GM21737 (cell line): ENCODE results near the gene MS4A15.
"Not testable (repeated sequence)": the region's sequence is repeated elsewhere in the genome, so short reads cannot be mapped to it uniquely, and the experiment has no call there.

Experiments
- ATAC-seq: cut with Tn5 transposase; IDR thresholded peaks from one replicate; pipeline ENCODE4 v1.9.1; 2021; ENCODE audit warnings: mild to moderate bottlenecking, moderate library complexity; ENCODE audit not compliant: unreplicated experiment

The MS4A15 gene

DNA sequence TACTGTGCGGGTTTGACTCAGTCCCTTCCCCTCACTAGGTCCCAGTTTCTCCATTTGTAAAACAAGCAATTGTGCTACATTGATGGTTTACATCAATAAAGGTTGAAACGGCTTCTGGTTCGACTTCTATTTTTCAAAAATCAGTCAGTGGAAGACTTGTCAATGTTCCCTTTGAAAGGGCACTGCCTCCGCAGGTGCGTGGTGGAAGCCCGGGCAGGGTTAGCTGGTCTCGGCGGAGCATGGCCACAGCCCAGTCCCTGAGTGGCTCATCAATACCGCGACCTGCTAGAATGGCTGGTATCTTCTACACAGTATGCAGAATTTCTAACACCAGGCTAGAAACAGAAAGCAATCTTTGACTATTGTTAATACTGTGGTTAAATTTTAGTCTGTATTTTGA, 44.5 kb downstream of the MS4A15 start:
- ATAC-seq = no peak

DNA sequence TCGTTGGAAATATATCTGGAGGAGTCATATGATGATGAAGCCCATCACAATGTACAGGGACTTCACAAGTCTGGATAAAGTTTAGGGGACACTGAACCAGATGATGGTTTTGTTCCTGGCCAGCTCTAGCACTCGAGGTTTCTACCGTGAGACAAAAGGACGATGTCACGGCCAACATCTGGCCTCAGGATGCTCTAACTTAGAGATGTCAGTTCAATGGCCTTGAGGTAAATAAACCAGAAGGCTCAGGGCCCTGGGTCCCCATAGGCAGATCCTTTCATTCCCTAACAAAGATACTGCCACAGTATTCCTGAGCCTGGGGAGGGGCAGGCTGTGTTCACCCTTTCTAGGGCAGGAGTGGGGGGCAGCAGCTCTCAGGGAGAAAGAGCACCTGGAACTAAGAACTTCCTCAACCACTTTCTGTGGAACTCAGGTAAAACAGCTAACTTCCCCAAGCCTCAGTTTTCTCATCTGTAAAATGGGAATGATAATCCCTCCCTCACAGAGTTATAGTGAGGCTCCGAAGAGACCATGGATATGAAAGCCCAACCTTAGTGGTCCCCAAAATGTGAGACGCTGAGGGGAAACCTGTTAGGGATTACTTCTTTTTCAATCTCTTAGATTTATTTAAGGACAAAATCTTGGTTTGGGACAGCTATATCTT, 46.7 kb downstream of the MS4A15 start:
- ATAC-seq = no peak

DNA sequence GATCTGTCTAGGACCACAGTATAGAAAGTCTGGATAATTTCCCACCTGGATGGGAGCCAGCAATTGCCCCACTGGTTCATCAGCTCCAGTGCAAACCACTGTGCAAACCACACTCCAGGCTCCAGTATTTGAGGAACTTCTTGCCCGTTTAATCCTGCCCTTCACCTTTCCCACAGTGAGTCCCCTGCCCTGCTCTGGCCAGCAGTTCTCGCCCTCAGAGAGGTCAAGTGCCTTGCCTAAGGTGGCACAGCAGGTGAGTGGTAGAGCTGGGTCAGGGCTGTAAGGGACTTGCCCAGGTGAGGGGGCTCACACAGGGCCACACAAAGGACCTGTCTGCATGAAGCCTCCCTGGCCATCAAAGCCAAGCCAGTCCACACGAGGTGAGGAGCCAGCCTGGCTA, 52.6 kb downstream of the MS4A15 start:
- ATAC-seq = no peak

DNA sequence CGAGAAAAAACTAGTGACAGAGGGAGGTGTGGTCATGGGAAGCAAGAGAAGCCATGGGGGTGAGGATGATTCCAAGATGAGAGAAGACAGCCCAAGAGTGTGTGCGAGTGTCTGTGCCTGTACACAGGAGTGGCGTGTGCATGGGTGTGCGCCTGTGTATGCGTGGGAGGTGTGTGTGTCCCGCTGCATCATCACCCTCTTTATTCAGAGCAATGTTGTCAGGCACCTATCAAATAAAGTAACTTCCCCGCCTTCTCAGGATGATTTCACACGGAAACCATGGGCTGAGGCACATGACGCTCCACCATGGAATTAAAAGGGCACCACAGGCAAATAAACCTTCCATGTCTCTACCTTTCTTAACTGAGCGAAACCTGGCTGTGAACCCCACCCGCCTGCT, 53.0 kb downstream of the MS4A15 start:
- ATAC-seq = no peak

DNA sequence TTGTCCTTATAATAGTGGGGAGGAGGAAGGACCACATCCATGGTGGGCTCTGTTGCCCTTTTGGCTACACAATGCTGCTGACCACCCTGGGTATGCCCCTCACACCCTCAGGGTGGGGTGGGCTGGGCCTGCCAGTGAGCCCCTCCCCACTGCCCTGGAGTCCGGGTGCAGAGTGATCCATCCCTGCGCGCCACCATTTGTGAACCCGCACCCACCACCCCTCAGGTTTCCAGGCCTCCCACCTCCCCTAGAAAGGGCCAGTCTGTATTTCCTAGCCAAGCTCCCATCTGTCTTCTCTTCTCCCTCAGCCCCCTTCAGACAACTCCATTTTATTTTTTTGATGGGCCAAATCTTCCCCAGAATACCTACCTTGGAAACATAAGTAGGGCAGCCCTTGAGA, 53.5 kb downstream of the MS4A15 start:
- no peak for ATAC-seq

DNA sequence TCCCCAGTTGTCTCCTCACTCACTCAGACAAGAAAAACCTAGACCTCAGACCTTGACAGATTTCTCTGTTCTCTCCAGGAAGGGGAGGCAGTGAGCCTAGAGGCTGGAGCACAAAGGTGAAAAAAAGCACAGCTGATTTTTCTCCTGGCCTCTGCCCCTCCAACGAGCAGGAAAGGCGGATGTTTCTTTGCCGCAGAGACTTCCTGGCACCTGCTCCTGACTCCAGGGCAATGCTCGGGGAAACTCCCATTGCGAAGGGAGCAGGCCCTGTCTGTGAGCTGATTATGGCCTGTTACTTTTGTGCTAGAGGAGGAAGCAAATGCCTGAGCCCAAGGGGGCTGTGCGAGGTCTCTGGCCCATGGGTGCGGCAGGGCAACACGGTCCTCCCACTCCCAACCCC, 53.9 kb downstream of the MS4A15 start:
- no peak for ATAC-seq

DNA sequence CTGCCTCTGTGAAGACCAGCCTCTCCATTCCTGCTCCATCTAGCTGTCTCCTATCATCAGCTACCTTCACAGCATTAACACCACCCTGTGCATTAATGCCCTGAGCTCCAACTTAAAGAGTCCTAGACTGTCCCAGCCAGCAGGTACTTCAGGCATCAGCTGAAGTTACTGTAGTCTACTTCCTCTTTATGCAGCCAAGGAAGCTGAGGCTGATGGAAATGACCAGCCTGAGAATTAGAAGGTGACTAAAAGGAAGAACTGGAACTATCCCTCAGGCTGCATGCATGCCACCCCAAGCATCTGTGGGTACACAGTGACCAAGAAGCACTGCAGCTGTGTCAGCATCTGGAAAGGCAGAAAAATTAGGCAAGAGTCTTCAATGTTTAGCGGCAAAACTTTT, 56.7 kb downstream of the MS4A15 start:
- no peak for ATAC-seq

DNA sequence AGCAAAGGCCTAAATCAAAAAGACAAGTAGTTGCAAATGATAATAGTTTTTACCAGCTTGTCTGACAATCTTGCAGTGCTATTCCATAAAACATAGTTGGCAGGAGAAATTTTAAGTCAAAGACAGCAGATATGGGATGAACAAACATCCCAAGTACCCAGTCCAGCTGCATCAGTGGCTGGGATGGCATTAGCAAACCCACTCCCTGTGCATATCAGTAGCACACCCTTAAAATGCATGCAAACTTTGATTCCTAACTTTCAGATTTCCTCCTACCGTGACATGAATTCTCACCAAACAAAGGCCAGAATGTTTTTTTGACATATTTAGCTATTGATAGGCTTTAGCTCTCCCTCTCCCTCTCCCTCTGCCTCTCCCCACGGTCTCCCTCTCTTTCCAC, 57.4 kb downstream of the MS4A15 start:
- no peak for ATAC-seq

DNA sequence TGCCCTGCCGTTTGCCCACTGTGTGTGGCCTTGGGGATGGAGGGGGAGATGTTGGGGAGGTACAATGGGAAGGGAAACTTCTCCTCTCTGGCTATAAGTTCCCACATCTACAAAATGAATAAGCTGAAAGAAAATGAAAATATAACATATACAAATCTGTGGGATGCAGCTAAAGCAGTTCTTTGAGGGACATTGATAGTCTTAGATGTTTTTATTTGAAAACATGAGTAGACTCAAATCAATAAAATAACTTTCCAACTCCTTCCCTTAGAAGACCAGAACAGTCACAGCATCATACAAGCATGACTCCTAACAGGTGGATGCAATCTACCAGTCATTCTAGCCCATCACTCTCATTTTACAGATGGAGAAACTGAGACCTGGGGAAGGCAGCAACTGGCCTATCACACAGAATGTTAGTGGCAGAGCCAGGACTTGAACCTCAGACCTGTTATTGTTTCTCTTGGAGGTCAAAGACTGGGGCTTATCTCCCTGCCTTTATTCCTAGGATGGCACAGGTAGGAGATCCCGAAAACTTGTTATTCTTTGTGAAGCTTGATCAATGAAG, 60.0 kb downstream of the MS4A15 start:
- ATAC-seq = no peak

DNA sequence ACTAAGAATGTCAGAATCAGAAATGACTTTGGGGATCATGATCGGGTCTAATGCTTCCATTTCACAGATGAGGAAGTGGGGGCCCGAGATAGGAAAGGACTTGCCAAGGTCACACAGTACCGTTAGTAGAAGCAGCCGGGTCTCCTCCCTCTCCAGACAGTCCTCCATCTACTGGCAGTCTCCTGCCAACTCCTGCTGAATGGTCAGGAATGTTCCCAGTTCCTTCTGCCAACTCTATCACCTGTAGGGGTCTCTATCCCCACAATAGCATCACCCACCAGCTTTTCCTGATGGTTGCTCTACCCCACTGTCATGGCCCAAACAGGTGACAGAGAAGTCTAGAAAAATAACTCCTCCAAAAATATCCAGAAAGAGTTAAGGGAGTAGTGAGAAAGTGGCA, 61.4 kb downstream of the MS4A15 start:
- ATAC-seq = no peak

DNA sequence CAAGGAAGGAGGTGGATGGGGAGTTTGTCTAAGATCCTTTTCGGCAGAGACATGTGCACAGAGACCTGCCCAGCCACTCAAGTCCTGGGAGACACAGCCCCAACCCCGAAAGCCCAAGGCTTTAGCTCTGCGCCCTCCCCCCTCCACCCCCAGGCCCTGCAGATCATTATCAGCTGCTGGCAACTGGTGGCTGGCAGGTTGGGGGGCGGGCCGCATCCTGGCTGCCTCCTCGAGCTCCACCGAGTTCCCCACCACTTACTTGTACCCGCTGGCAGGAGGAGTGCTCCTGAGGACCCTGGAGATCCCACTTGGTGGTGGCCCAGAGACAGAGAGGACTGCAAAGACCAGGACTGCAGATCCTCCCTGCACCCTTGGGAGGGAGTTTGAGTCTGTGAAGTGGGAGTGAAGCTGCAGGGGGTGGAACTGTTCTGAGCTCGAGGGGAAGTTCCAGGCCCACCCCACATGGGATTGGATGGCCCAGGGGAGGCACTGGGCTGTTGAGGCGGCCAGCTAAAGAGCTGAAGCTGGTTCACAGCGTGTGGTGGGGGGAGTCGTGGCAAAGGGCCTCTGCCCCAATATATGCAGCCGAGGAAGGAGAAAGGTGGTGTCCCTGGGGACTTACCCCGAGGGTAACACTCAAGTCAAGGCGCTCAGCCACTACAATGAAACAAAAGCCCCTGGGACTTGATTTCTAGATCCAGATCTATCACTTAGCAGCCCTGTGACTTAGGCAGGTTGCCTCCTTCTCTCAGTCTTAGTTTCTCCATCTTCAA, 65.3 kb downstream of the MS4A15 start:
- ATAC-seq = no peak

DNA sequence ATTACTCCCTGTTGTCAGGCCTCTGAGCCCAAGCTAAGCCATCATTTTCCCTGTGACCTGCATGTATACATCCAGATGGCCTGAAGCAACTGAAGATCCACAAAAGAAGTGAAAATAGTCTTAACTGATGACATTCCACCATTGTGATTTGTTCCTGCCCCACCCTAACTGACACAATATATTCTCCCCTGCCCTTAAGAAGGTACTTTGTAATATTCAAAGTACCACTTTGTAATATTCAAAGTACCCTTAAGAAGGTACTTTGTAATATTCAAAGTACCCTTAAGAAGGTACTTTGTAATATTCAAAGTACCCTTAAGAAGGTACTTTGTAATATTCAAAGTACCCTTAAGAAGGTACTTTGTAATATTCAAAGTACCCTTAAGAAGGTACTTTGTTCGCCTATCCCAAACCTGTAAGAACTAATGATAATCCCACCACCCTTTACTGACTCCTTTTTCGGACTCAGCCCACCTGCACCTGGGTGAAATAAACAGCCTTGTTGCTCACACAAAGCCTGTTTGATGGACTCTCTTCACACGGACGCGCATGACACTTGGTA, 67.2 kb downstream of the MS4A15 start:
- not testable (repeated sequence) for ATAC-seq

DNA sequence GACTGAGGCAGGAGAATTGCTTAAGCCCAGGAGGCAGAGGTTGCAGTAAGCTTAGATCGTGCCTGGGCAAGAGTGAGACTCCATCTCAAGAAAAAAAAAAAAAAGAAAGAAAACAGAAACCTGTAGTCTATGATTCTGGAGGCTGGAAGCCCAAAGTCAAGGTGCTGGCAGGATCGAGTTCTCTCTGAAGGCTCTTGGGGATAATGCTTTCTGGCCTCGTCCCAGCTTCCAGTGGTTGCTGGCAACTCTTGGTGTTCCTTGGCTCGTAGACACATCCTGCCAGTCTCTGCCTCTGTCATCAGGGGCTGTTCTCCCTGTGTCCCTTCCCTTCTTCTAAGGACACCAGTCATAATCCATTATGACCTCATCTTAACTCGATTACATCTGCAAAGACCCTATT, 68.5 kb downstream of the MS4A15 start:
- no peak for ATAC-seq

DNA sequence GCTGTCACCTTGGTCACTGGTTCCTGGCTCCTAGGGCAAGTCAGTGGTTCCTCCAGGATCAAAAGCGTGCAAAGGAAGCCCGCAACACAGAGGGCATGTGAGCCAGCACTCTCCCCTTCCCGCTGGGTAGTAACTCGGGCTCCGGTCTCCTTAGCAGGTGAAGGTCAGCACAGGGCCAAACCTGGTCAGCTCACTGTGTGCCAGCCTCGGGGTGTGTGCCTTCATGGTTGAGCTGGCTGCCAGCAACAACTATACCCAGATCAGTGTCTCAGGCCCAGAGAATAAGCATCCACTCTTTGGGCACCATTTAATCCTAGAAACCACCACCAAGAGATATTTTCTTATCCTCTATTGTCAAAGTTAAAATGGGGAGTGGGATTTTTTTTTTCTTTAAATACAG, 69.1 kb downstream of the MS4A15 start:
- no peak for ATAC-seq
